ENCODE data around the gene RPS21. TPM values are rescaled to one million over a fixed set of nuclear protein-coding genes. Genes with fewer than 3 reads are reported as not detected.

Gene RPS21
- total RNA-seq, 2 experiments from 2014 or later: 2,670 to 2,760 TPM

DNA sequence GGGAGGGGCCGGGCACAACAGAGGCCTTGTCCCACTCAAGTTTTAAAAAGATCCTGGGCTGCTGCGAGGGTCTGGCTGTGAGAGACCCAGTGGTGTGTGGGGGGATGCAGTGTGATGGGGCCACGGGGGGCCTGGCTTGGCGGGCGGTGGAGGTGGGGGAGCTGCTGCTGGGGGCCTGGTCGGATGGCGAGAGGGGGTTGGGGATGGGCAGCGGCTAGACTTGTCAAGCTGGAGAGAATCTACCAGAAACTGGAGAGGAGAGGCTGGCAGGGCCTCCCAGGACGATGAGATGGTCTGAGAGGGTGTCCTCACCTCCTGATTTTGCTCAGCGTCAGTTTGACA is 5.1 kb downstream of the RPS21 start:
- TF ChIP-seq, protein P1, sequence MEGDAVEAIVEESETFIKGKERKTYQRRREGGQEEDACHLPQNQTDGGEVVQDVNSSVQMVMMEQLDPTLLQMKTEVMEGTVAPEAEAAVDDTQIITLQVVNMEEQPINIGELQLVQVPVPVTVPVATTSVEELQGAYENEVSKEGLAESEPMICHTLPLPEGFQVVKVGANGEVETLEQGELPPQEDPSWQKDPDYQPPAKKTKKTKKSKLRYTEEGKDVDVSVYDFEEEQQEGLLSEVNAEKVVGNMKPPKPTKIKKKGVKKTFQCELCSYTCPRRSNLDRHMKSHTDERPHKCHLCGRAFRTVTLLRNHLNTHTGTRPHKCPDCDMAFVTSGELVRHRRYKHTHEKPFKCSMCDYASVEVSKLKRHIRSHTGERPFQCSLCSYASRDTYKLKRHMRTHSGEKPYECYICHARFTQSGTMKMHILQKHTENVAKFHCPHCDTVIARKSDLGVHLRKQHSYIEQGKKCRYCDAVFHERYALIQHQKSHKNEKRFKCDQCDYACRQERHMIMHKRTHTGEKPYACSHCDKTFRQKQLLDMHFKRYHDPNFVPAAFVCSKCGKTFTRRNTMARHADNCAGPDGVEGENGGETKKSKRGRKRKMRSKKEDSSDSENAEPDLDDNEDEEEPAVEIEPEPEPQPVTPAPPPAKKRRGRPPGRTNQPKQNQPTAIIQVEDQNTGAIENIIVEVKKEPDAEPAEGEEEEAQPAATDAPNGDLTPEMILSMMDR (IDR thresholded peaks at IDR 0.05): no peak
- Mint-ChIP-seq H3K27me3 (no peaks in the 10 kb centered on the region), H3K9me3 (no peaks in the 10 kb centered on the region), H3K36me3 (ENCODE audit: low read depth) (peaks cover 34% of the 10 kb centered on the region), H3K4me3 (no peak overlapping the region), H3K4me1 (ENCODE audit: low read depth) (peaks cover 24% of the 10 kb centered on the region), H3K27ac (no peak overlapping the region)
- DNase-seq (no peak), ATAC-seq (no peak)
- POLR2A ChIA-PET: interaction anchor here (6.0 kb wide), 1 partner anchor 9 kb away, joined by 53 read pairs; no protein-coding TSS in a partner anchor
- intact Hi-C loops (cut with micrococcal nuclease): no loop called here
- CTCF ChIA-PET: no interaction called here

DNA sequence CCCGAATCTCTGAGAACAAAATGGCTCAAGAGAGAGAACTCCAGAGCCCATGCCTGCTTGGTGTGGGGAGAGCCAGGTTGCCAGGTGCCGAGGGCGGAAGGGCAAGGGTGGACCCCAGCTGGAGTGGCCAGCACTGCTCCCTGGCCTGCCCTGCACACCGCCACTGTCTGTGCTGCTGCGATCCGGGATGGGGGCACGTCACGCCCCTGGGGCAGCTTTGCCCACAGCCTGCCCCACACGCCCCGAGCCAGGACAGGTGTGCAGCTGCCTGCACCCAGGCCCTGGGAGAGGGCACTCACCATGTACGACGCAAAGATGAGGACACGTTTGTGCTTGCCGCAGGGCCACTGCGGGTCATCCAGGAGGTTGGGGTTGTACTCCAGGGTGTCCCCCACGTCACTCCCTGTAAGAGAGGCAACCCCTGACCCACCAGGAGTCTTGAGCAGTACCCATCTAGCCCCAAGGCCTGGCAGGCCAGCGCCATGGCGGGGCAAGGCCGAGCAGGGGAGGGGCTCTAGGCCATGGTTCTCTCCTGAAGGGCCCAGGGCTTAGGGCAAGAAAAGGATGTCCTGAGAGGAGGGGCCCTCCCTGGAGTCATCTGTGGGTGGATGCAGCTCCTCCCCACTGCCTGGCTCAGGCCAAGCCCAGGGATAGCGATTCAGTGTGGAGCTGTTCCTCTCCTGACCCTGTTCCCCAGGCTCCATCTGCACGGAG is 5.9 kb downstream of the RPS21 start:
- TF ChIP-seq, protein P1 (IDR thresholded peaks at IDR 0.05): no peak
- no peaks in the 10 kb centered on the region for H3K9me3 Mint-ChIP-seq
- POLR2A ChIA-PET: no interaction called here

DNA sequence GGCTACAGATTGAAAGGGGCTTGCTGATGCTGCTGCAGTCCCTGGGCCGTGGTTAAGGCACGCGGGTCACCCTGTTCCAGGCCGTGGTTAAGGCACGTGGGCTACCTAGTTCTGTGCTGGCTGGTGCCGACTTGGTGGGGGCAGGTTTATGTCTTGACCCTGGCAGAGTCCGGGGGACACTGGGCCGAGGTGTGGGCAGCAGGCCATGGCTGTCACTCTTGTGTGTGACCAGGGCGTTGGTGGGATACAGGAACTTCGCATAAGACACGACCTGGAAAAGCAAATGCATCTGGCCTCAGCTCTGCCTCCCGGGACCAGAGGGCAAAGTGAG is 6.4 kb downstream of the RPS21 start:
- TF ChIP-seq, protein P1 (IDR thresholded peaks at IDR 0.05): no peak
- ATAC-seq: no peak
- H3K4me1 Mint-ChIP-seq (ENCODE audit: low read depth): peaks cover 17% of the 10 kb centered on the region
- POLR2A ChIA-PET: no interaction called here
- no peaks in the 10 kb centered on the region for H3K27me3 Mint-ChIP-seq
- CTCF ChIA-PET: no interaction called here
- H3K27ac Mint-ChIP-seq: no peak overlapping the region
- DNase-seq: no peak
- no peak overlapping the region for H3K4me3 Mint-ChIP-seq
- H3K9me3 Mint-ChIP-seq: no peaks in the 10 kb centered on the region
- intact Hi-C loops (cut with micrococcal nuclease): no loop called here
- peaks cover 24% of the 10 kb centered on the region for H3K36me3 Mint-ChIP-seq (ENCODE audit: low read depth)

More for the DNA sequence above, 5.9 kb downstream of the RPS21 start:
- DNase-seq (no peak), ATAC-seq (no peak)
- H3K27ac Mint-ChIP-seq: no peak overlapping the region
- H3K4me3 Mint-ChIP-seq: no peak overlapping the region
- CTCF ChIA-PET: no interaction called here
- no peaks in the 10 kb centered on the region for H3K27me3 Mint-ChIP-seq
- intact Hi-C loops (cut with micrococcal nuclease): no loop called here
- peaks cover 29% of the 10 kb centered on the region for H3K36me3 Mint-ChIP-seq (ENCODE audit: low read depth)
- peaks cover 23% of the 10 kb centered on the region for H3K4me1 Mint-ChIP-seq (ENCODE audit: low read depth)

DNA sequence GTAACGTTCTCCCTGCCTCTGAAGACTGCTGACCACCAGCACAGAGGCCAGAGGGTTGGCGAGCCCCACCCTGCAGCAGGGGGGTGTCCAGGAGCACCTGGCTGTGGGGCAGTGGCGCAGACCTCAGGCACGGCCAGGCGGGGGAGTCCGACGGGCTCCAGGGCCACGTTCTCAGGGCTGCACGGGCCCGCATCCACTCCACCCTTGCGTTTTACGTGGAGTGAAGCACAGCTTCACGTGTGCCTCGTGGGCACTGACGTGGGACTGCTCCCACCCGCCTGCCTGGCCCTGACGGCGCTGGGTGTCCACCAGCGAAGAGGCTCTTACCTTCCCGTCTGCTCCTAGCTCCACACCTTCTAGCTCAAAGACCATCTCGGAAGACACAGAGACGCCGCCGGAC is 6.9 kb downstream of the RPS21 start:
- no peak for ATAC-seq
- ChIA-PET CTCF (no interaction called here), POLR2A (no interaction called here)
- TF ChIP-seq, protein P1 (IDR thresholded peaks at IDR 0.05): no peak
- Mint-ChIP-seq H3K27ac (no peak overlapping the region), H3K9me3 (no peaks in the 10 kb centered on the region), H3K4me3 (no peak overlapping the region), H3K36me3 (ENCODE audit: low read depth) (peaks cover 19% of the 10 kb centered on the region), H3K4me1 (ENCODE audit: low read depth) (peaks cover 12% of the 10 kb centered on the region), H3K27me3 (no peaks in the 10 kb centered on the region)
- DNase-seq: no peak
- intact Hi-C loops (cut with micrococcal nuclease): no loop called here

DNA sequence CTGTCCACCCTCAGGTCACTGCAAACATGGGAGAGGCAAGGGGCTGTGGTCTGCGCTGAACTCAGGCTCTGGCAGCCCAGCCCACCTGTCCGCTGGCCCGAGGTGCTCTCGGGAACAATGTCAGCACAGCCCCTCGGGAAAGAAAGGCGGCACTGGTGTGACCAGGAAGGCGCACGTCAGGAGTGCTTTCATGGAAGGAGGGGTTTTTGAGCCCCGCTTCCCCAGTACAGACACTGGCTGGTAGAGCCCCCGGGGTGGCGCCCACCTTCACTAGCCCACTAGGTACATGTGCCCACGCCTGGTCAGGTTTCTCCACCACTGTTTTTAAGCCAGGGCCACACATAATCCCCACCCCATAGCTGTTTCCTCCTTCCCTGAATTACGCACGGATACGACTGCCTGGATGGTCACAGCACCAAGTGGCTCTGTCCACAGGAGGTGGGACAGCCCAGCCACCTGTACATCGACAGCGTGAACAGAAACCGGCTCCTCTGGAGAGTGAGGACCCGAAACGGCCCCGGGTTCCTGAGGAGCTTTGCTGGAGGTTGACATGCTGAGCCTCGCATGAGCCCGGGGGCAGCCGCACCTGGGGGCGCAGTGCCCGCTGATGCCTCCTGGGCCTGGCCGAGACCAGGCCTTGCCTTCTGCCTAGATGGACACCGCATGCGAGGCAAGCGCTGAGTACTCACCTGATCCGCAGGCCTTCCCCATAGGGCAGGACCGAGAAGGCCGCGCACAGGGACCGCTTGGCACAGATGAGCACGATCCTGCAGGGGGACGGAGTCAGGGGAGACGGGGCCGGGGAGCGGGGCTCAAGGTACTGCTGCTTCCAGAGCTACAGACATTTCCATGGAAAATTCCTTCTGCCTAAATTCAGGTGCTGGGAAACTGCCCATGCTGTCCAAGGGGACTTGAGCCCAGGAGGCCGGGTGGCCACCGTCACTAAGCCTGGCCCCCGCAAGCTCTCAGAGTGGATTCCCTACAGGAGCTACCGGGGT is 7.6 kb downstream of the RPS21 start:
- POLR2A ChIA-PET: interaction anchor here (0.8 to 1.1 kb wide), 2 partner anchors 8 to 11 kb away, joined by 3 read pairs; partner anchors contain the start of gene RPS21
- peaks cover 12% of the 10 kb centered on the region for H3K36me3 Mint-ChIP-seq (ENCODE audit: low read depth)
- CTCF ChIA-PET: no interaction called here

More for the DNA sequence above, 7.6 kb downstream of the RPS21 start:
- TF ChIP-seq, protein P1 (IDR thresholded peaks at IDR 0.05): no peak
- no peak overlapping the region for H3K27ac Mint-ChIP-seq
- no peak overlapping the region for H3K4me3 Mint-ChIP-seq
- H3K4me1 Mint-ChIP-seq (ENCODE audit: low read depth): peaks cover 5% of the 10 kb centered on the region
- H3K27me3 Mint-ChIP-seq: no peaks in the 10 kb centered on the region
- ATAC-seq (no peak), DNase-seq (no peak)
- H3K9me3 Mint-ChIP-seq: no peaks in the 10 kb centered on the region
- intact Hi-C loops (cut with micrococcal nuclease): no loop called here
